Type B pancreatic cell (in vitro differentiated cells): ENCODE results near the gene VSTM4. TPM values are rescaled to one million over a fixed set of nuclear protein-coding genes. Genes with fewer than 3 reads are reported as not detected.
A peak's percentile ranks its signal among the peaks of the same experiment; 100 is the strongest.

Source experiments
- DNase-seq: peaks from one replicate; pipeline ENCODE4 v3.0.0; 2021; ENCODE audit warnings: mixed read lengths; ENCODE audit not compliant: unreplicated experiment; ENCODE audit errors: extremely low spot score
- H3K27ac Mint-ChIP-seq: 2 replicates; pipeline ENCODE4 v1.8.0; 2021; ENCODE audit warnings: mild to moderate bottlenecking, mixed read lengths
- H3K27me3 Mint-ChIP-seq: 2 replicates; pipeline ENCODE4 v1.8.0; 2021; ENCODE audit warnings: mixed read lengths
- H3K36me3 Mint-ChIP-seq: 2 replicates; pipeline ENCODE4 v1.8.0; 2021; ENCODE audit warnings: mixed read lengths
- H3K4me1 Mint-ChIP-seq: one replicate; pipeline ENCODE4 v1.8.0; 2021; ENCODE audit warnings: mixed read lengths; ENCODE audit not compliant: unreplicated experiment
- H3K4me3 Mint-ChIP-seq: 2 replicates; pipeline ENCODE4 v1.8.0; 2021; ENCODE audit warnings: mild to moderate bottlenecking, mixed read lengths
- H3K9me3 Mint-ChIP-seq: 2 replicates; pipeline ENCODE4 v1.8.0; 2021; ENCODE audit warnings: mixed read lengths
- long read RNA-seq: library from polyadenylated mRNA; unstranded; transcript quantifications from one replicate; pipeline ENCODE4 v2.0.0, GENCODE V29; 2020
- total RNA-seq: library from RNA; stranded (reverse); gene quantifications from 2 replicates; pipeline ENCODE4 v1.2.1, GENCODE V29; 2021; ENCODE audit warnings: low replicate concordance
- TF ChIP-seq, protein P1 (sequence below): fragments of 200-600 bp; sonication (generic); conservative IDR thresholded peaks from 2 replicates; pipeline ENCODE4 v1.5.0; 2021; ENCODE audit warnings: antibody characterized with exemption, mild to moderate bottlenecking

The VSTM4 gene
- 0.12 and 2.6 TPM in 2 replicates for total RNA-seq
- long read RNA-seq, partial matches to known transcripts, result 0 of 1 reads
- long read RNA-seq, other reads (novel, unspliced or antisense), result 1 of 1 reads

DNA sequence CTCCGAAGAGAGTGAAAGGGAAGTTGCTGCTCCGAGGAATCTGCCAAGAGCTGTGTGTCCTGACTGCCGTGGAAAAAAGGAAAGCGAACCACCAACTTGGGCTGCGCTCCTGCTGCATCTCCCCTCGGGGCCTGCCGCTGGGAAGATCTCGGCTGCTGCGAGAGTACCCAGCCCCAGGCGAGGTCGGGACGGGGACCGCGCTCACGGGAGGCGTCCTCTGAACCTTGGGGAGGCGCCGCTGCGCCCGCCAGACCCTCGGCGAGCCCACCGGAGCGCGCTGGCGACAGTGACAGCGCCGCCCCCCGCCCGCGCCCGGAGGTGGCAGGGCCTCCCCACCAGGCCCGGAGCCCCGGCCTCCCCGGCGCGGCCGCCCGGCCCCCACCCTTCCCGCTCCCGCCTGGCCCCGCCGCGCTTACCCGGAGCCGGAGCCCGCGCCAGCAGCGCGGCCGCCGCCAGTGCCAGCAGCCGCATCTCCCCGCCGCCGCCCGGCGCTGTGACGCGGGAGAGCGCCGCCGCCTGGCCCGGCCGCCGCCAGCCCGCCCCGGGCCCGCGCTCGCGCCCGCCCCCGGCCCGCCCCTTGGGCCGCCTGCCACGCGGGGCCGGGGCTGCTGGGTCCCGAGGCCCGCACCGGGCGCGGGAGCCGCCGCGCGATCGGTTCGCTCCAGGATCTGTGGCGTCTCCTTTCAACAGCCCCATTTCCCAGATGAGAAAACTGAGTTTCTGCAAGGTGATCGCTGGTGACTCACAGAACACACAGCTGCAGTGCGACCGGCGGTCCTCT is at the start of gene VSTM4:
Gene VSTM4, minus strand, starts transcription at position 508 of the 781 bp plus-strand sequence. Its CDS starts 37 bp downstream, at position 471.
- Mint-ChIP-seq H3K27me3 (peaks cover 52% of the 10 kb centered on the region), H3K9me3 (no peaks in the 10 kb centered on the region), H3K4me3 (peak within 1 kb of the TSS; percentile 86), H3K4me1 (no peaks in the 10 kb centered on the region), H3K27ac (peak within 1 kb of the TSS; percentile 31), H3K36me3 (no peaks in the 10 kb centered on the region)
- no peak for DNase-seq
- TF ChIP-seq, protein P1, sequence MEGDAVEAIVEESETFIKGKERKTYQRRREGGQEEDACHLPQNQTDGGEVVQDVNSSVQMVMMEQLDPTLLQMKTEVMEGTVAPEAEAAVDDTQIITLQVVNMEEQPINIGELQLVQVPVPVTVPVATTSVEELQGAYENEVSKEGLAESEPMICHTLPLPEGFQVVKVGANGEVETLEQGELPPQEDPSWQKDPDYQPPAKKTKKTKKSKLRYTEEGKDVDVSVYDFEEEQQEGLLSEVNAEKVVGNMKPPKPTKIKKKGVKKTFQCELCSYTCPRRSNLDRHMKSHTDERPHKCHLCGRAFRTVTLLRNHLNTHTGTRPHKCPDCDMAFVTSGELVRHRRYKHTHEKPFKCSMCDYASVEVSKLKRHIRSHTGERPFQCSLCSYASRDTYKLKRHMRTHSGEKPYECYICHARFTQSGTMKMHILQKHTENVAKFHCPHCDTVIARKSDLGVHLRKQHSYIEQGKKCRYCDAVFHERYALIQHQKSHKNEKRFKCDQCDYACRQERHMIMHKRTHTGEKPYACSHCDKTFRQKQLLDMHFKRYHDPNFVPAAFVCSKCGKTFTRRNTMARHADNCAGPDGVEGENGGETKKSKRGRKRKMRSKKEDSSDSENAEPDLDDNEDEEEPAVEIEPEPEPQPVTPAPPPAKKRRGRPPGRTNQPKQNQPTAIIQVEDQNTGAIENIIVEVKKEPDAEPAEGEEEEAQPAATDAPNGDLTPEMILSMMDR, result no peak

- H3K27me3 Mint-ChIP-seq, result peaks cover 41% of the 10 kb centered on the region
- H3K9me3 Mint-ChIP-seq, result no peaks in the 10 kb centered on the region
- no peak for DNase-seq
- TF ChIP-seq, protein P1, result peak; percentile 76
- no peak overlapping the region for H3K27ac Mint-ChIP-seq
- peaks cover 4% of the 10 kb centered on the region for H3K4me1 Mint-ChIP-seq
- H3K4me3 Mint-ChIP-seq, result no peak overlapping the region
- no peaks in the 10 kb centered on the region for H3K36me3 Mint-ChIP-seq
These were observed 49.4 kb upstream of the VSTM4 start for GRCh38 chr10:49164559-49165188.

DNA sequence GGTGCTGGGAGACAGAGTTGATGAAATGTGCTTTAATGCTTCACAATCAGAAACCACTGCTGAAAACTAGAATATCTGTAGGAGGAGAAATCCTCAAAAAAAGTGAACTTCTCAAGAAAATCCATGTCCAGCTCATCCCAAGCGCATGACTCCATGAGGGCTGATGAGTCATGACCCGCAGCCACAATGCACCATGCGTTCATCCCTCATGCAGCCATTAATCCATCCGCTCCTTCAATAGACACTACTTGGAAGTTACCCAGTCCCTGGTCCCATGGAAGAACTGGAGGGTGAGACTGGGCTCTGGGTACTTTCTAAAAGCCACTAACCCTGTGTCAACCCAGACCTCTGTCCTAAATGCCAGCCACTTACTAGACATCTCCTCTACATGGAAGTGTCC is 48.4 kb upstream of the VSTM4 start:
- H3K27me3 Mint-ChIP-seq, result peaks cover 45% of the 10 kb centered on the region
- H3K4me1 Mint-ChIP-seq, result peaks cover 4% of the 10 kb centered on the region
- no peak for DNase-seq
- no peaks in the 10 kb centered on the region for H3K9me3 Mint-ChIP-seq
- TF ChIP-seq, protein P1, result no peak
- no peak overlapping the region for H3K4me3 Mint-ChIP-seq
- no peaks in the 10 kb centered on the region for H3K36me3 Mint-ChIP-seq
- no peak overlapping the region for H3K27ac Mint-ChIP-seq

DNA sequence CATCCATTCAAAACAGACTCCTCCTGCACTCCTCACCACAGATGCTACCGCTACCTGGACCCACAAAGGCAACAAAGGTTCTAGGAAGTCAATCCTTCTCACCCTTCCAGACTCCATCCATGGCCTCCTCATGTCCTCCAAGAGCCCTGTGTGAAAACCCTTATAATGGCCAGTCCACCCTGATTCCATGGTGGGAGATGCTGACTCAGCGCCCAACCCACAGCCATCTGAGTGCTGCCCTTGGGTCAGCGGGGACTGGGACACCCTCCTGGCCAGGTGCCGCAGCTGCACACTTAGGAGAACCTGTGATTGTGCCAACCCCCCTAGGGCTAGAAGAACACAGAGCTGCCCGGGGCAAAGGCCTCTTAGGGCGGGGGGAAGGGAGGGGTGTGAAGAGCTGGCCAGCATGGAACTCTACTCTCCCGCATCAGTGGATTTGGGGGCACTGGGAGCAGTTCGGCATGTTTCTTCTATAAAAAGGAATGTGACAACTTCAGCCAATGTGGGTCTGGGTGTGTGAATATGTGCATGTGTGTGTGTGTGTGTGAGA is 47.5 kb upstream of the VSTM4 start:
- TF ChIP-seq, protein P1, result no peak
- no peak for DNase-seq
- Mint-ChIP-seq H3K27ac (no peak overlapping the region), H3K36me3 (no peaks in the 10 kb centered on the region), H3K9me3 (no peaks in the 10 kb centered on the region), H3K4me3 (no peak overlapping the region), H3K4me1 (no peaks in the 10 kb centered on the region), H3K27me3 (peaks cover 47% of the 10 kb centered on the region)

DNA sequence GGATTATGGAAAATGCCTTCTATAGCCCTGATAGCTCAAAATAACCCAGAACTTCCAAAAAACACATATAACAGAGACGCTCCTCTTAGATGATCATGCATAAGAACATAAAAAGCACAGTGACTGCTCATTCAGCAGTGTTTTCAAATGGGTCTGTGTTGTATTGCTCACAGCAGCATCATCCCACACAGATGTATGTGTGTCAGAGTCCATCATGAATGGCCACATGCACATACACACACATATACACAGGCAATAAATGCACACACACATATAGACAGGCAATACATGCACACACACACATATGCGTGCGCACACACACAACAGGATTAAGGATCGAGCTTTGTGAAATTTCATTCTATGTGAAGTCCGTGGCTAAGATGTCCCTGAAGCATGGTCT is 46.7 kb upstream of the VSTM4 start:
- H3K4me3 Mint-ChIP-seq, result no peak overlapping the region
- peaks cover 53% of the 10 kb centered on the region for H3K27me3 Mint-ChIP-seq
- no peaks in the 10 kb centered on the region for H3K9me3 Mint-ChIP-seq
- no peaks in the 10 kb centered on the region for H3K4me1 Mint-ChIP-seq
- TF ChIP-seq, protein P1, result no peak
- no peaks in the 10 kb centered on the region for H3K36me3 Mint-ChIP-seq
- no peak for DNase-seq
- no peak overlapping the region for H3K27ac Mint-ChIP-seq
